DOHH2 (cell line): Measurements from ENCODE around the gene CCDC34.

ENCODE experiments used
- H3F3A ChIP-seq: fragments of 200-600 bp; sonication (generic), shearing (Covaris generic); 2 replicates; pipeline ENCODE4 v1.6.0; 2016; ENCODE audit warnings: antibody characterized with exemption, mild to moderate bottlenecking; ENCODE audit not compliant: control insufficient read depth, insufficient read depth
- H3K27ac ChIP-seq: fragments of 200-600 bp; sonication (generic); 2 replicates; pipeline ENCODE4 v1.5.1; 2014; ENCODE audit warnings: low read depth, mild to moderate bottlenecking, low read length, moderate library complexity
- H3K27me3 ChIP-seq: fragments of 200-600 bp; sonication (generic); 2 replicates; pipeline ENCODE4 v1.6.1; 2014; ENCODE audit warnings: mild to moderate bottlenecking, low read length, mixed read lengths; ENCODE audit not compliant: control insufficient read depth
- H3K36me3 ChIP-seq: fragments of 200-600 bp; sonication (generic); 2 replicates; pipeline ENCODE4 v1.6.1; 2014; ENCODE audit warnings: mild to moderate bottlenecking, low read length, moderate library complexity, mixed read lengths; ENCODE audit not compliant: control insufficient read depth
- H3K4me1 ChIP-seq: fragments of 200-600 bp; sonication (generic); 2 replicates; pipeline ENCODE4 v1.6.1; 2014; ENCODE audit warnings: mild to moderate bottlenecking, low read length, mixed read lengths; ENCODE audit not compliant: control insufficient read depth
- H3K4me2 ChIP-seq: fragments of 200-600 bp; sonication (generic); 2 replicates; pipeline ENCODE4 v1.6.0; 2014; ENCODE audit warnings: mild to moderate bottlenecking, low read length, moderate library complexity
- H3K4me3 ChIP-seq: fragments of 200-600 bp; sonication (generic); 2 replicates; pipeline ENCODE4 v1.5.1; 2014; ENCODE audit warnings: mild to moderate bottlenecking, low read length, mixed read lengths
- H3K79me2 ChIP-seq: fragments of 200-600 bp; sonication (generic); 2 replicates; pipeline ENCODE4 v1.6.1; 2014; ENCODE audit warnings: mild to moderate bottlenecking, low read length, mixed read lengths; ENCODE audit not compliant: control insufficient read depth
- H3K9me2 ChIP-seq: fragments of 200-600 bp; sonication (generic); replicated peaks from 2 replicates; pipeline ENCODE4 v1.6.1; 2014; ENCODE audit warnings: mild to moderate bottlenecking, low read length, mixed read lengths; ENCODE audit not compliant: control insufficient read depth
- H3K9me3 ChIP-seq: fragments of 200-600 bp; sonication (generic); 2 replicates; pipeline ENCODE4 v1.6.1; 2014; ENCODE audit warnings: antibody characterized with exemption, low read length, mixed read lengths; ENCODE audit not compliant: control insufficient read depth, insufficient read depth
- H4K20me1 ChIP-seq: fragments of 200-600 bp; sonication (generic); 2 replicates; pipeline ENCODE4 v1.6.0; 2014; ENCODE audit warnings: low read depth, mild to moderate bottlenecking, antibody characterized with exemption, low read length, moderate library complexity; ENCODE audit not compliant: control insufficient read depth, insufficient read depth
- EZH2phosphoT487 ChIP-seq: fragments of 200-600 bp; sonication (generic); IDR thresholded peaks from 2 replicates; pipeline ENCODE4 v1.6.1; 2017; ENCODE audit warnings: borderline replicate concordance, mild to moderate bottlenecking, antibody characterized with exemption, low read length, moderate library complexity, mixed read lengths
- TF ChIP-seq, protein P1 (sequence below): fragments of 200-600 bp; sonication (generic); IDR thresholded peaks from one replicate; pipeline ENCODE4 v1.5.1; 2014; ENCODE audit warnings: antibody characterized with exemption, mild to moderate bottlenecking, low read depth, low read length; ENCODE audit not compliant: poor library complexity, severe bottlenecking

Gene CCDC34

DNA sequence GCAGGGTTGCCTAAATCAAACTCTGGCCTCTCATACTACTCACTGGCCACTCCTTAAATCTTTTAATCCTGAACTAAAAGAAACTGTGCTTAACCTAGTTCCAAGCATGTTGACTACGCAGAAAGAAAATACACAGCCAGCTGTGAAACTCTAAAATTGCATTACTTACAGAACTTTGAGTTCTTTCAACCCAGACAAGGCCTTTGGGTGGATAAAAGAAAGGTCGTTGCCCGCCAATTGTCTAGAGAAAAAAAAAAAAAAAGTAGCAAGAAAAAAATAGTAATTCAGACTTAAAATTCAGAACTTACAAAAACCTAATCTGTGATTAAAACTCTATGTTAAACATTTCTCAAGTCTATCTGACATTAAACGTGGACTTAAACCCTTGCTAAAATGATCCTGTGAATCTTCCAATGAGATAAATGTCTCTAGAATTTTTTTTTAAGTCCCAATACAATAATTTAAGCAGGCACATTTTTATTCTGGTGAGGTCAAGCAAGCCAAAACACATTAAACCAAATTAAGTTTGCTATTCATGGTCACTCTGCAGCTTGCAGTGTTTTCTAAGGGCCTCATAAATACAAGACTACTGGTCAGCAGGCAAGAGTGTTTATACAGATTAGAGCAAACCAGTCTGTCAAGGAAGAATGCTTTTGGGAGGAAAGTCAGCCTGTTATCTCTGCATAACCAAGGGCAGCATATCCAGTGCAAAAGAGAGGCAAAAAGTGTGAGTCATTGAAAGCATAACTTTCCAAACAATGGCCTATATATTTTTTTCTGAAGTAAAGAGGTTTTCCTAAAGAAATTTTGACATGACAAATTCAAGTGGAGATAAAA, 29.5 kb upstream of the CCDC34 start:
- TF ChIP-seq, protein P1, sequence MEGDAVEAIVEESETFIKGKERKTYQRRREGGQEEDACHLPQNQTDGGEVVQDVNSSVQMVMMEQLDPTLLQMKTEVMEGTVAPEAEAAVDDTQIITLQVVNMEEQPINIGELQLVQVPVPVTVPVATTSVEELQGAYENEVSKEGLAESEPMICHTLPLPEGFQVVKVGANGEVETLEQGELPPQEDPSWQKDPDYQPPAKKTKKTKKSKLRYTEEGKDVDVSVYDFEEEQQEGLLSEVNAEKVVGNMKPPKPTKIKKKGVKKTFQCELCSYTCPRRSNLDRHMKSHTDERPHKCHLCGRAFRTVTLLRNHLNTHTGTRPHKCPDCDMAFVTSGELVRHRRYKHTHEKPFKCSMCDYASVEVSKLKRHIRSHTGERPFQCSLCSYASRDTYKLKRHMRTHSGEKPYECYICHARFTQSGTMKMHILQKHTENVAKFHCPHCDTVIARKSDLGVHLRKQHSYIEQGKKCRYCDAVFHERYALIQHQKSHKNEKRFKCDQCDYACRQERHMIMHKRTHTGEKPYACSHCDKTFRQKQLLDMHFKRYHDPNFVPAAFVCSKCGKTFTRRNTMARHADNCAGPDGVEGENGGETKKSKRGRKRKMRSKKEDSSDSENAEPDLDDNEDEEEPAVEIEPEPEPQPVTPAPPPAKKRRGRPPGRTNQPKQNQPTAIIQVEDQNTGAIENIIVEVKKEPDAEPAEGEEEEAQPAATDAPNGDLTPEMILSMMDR = no peak
- no peak for TF ChIP-seq EZH2phosphoT487
- Histone ChIP-seq H3K9me3 (no peaks in the 10 kb centered on the region), H3K9me2 (no peaks in the 10 kb centered on the region), H3F3A (no peaks in the 10 kb centered on the region), H4K20me1 (no peaks in the 10 kb centered on the region), H3K79me2 (no peaks in the 10 kb centered on the region), H3K4me3 (no peak overlapping the region), H3K4me2 (no peak overlapping the region), H3K36me3 (no peaks in the 10 kb centered on the region), H3K27me3 (no peaks in the 10 kb centered on the region), H3K4me1 (no peaks in the 10 kb centered on the region), H3K27ac (no peak overlapping the region)

DNA sequence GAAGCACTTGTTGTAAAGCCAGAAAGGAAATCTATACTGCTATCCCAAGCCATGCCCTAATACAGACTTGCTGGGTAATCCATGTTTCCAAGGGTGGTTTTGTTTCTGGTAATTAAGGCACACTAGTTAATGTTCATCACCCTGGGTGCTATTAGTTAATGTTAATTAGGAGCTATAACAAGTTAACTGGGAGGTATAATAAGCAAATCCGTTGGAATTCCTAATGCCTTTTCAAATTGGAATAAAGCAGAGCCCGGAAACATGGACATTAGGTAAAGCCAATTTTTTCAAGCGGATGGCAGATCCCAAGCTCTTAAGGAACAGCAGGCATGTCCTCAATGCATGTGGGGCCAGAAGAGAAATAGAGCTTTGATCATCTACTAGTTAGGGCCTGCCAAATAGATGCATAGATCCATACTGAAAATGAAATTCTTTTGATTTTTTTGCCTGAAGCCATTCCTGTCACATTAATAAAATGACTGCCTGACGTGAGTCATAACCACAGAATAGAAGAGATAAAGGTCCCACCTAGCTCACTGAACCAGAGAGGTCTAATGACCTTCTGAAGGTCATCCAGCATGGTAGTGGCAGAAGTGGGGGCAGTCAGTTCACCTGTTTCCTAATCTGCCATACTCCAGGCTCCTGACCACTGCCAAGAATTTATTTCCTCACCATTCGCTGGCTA, 28.5 kb upstream of the CCDC34 start:
- H3K9me2 ChIP-seq = no peaks in the 10 kb centered on the region
- H3K4me3 ChIP-seq = no peak overlapping the region
- no peaks in the 10 kb centered on the region for H3K27me3 ChIP-seq
- H4K20me1 ChIP-seq = no peaks in the 10 kb centered on the region
- H3K4me2 ChIP-seq = no peak overlapping the region
- no peaks in the 10 kb centered on the region for H3K36me3 ChIP-seq
- no peaks in the 10 kb centered on the region for H3K4me1 ChIP-seq
- H3K79me2 ChIP-seq = no peaks in the 10 kb centered on the region
- no peaks in the 10 kb centered on the region for H3K9me3 ChIP-seq
- no peak overlapping the region for H3K27ac ChIP-seq
- H3F3A ChIP-seq = no peaks in the 10 kb centered on the region
- TF ChIP-seq EZH2phosphoT487 = no peak
- TF ChIP-seq, protein P1 = no peak

DNA sequence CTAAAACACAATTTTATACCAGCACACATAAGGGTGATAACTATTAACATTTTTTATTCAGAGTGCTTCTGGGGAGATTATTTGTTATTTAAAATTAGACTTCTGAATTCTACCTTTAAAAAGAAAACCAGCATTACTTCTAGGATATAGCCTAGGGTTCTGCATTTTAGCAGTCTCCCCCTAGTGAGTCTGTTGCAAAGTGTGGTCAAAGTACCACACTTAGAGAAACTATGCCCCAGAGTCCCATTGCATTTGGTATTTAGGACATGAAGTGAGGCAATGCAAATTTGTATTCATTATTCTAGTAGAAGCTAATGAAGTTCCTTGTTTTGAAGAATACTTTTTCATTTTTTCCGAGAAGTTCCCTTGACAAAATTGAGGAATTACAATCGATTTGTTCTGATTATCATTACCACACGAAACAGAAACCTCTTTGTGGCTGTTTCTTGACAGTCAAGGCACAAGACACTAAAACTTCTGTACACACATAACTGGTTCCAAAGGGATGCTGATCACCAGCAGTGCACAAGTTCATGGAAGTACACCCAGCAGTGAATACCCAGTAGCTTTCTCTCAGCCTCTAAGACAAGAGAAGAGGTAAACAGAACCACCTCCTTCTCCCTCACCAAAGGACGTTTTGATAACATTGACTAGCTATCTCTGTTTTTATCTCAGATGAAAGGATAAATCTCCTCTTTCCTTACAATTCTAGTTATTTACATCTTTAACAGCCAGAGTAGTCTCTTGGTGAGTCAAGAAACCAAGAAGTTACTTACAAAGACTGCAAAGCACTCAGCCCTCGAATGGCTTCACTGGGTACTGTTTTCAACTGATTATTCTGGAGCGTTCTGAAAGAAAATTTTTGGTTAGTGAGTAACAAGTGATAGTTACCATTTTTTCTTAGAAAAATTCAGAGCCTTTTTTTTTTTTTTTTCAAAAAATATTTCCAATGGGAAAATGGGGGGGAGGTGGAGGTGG, 27.6 kb upstream of the CCDC34 start:
- H3K27me3 ChIP-seq = no peaks in the 10 kb centered on the region
- no peaks in the 10 kb centered on the region for H3K9me2 ChIP-seq
- H4K20me1 ChIP-seq = no peaks in the 10 kb centered on the region
- no peaks in the 10 kb centered on the region for H3K36me3 ChIP-seq
- H3K4me3 ChIP-seq = no peak overlapping the region
- H3K9me3 ChIP-seq = no peaks in the 10 kb centered on the region
- TF ChIP-seq EZH2phosphoT487 = no peak
- TF ChIP-seq, protein P1 = no peak
- no peak overlapping the region for H3K4me2 ChIP-seq
- H3F3A ChIP-seq = no peaks in the 10 kb centered on the region
- H3K27ac ChIP-seq = no peak overlapping the region
- no peaks in the 10 kb centered on the region for H3K79me2 ChIP-seq
- no peaks in the 10 kb centered on the region for H3K4me1 ChIP-seq
